Tibial nerve (tissue), 4 donors: ENCODE results near the gene GDPD1. TPM values are rescaled to one million over a fixed set of nuclear protein-coding genes. Genes with fewer than 3 reads are reported as not detected.
"Not testable (repeated sequence)": the region's sequence is repeated elsewhere in the genome, so short reads cannot be mapped to it uniquely, and the experiment has no call there.

Experiments used
- DNase-seq, 2 donors: peaks; one replicate each; pipeline ENCODE4 v3.0.0-alpha.2; 2019; ENCODE audit warnings: low spot score in 2 of 2
- H3K27ac ChIP-seq, 4 donors: fragments of 200-600 bp; sonication (generic) in 3 of 4; one replicate each; pipeline ENCODE4 v1.5.1; 2017 to 2019; ENCODE audit warnings: mild to moderate bottlenecking in 1 of 4
- H3K27me3 ChIP-seq, 2 donors: fragments of 200-600 bp; sonication (generic) in 1 of 2; one replicate each; pipeline versions ENCODE4 v1.5.1 to v1.6.0; 2017 to 2019
- H3K36me3 ChIP-seq, 3 donors: fragments of 200-600 bp; sonication (generic); one replicate each; pipeline ENCODE4 v1.5.1; 2018 to 2019
- H3K4me1 ChIP-seq, 4 donors: fragments of 200-600 bp; sonication (generic) in 3 of 4; one replicate each; pipeline ENCODE4 v1.5.1; 2017 to 2019
- H3K4me3 ChIP-seq, 4 donors: fragments of 200-600 bp; sonication (generic) in 3 of 4; one replicate each; pipeline ENCODE4 v1.5.1; 2017 to 2019; ENCODE audit warnings: mild to moderate bottlenecking in 1 of 4, moderate library complexity in 1 of 4
- H3K9me3 ChIP-seq, 4 donors: fragments of 200-600 bp; sonication (generic) in 3 of 4; one replicate each; pipeline ENCODE4 v1.5.1; 2017 to 2019
- CTCF ChIP-seq, 5 experiments: fragments of 200-600 bp in 3 of 5; fragments of 450-650 bp in 2 of 5; sonication (generic) in 3 of 5; IDR thresholded peaks; one replicate each; pipeline ENCODE4 v1.5.1; 2016 to 2019; ENCODE audit warnings: antibody characterized with exemption in 5 of 5, mild to moderate bottlenecking in 3 of 5, moderate library complexity in 2 of 5
- EP300 ChIP-seq, 2 donors: sonication (generic); formaldehyde crosslinking; IDR thresholded peaks; one replicate each; pipeline ENCODE4 v1.6.1; 2017; ENCODE audit warnings: antibody characterized with exemption in 2 of 2, mild to moderate bottlenecking in 1 of 2
- POLR2A ChIP-seq, 2 donors: fragments of 450-650 bp; IDR thresholded peaks; one replicate each; pipeline ENCODE4 v1.6.1; 2017; ENCODE audit warnings: antibody characterized with exemption in 2 of 2, mild to moderate bottlenecking in 2 of 2, moderate library complexity in 2 of 2
- WGBS, 2 donors: methylation state at CpG; one replicate each; pipeline ENCODE4 v1.1.5; 2018; 5-methylcytosine and 5-hydroxymethylcytosine counted together
- small RNA-seq: library from RNA; depleted of rRNA; stranded (forward); fragments of <200 nt; gene quantifications from one replicate; pipeline ENCODE3, GENCODE V24; 2016
- total RNA-seq, 4 donors: library from RNA; depleted of rRNA; stranded (reverse); fragments of >200 nt; gene quantifications; one replicate each; pipeline ENCODE4 v1.1.0, GENCODE V29; 2016

GDPD1 gene
- total RNA-seq, 4 donors from 2014 or later, result 1.5 to 10.7 (median 3.4) TPM

DNA sequence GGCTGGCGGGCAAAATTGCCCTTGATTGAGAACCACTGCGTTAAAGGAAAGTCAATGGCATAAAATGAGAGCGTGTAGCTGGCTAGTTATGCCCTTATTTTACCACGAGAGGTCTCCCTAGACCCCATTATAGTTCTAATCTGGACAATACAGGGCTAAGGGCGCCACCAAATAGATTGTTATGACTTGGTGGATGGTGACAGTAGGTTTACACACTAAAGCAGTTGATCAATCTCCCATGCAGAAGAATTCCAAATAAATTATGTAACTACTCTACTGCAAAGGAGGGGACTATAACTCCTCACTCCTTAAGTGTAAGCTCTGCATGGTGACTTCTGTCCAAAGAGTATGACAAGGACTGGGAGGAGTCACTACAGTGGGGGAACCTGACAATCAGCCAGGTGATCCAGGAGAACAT, 90.7 kb downstream of the GDPD1 start:
- peaks cover 0 to 9% (median 0%) of the 10 kb centered on the region in 4 donors for H3K4me1 ChIP-seq
- H3K9me3 ChIP-seq, result no peaks in the 10 kb centered on the region
- no peak overlapping the region for H3K4me3 ChIP-seq
- TF ChIP-seq EP300 (IDR thresholded peaks at IDR 0.05), result no peak
- TF ChIP-seq CTCF (IDR thresholded peaks at IDR 0.05), result peak; percentile 76 to 90 (median 78)
- peak in 1 of 2 donors; percentile 61 for DNase-seq
- no peaks in the 10 kb centered on the region for H3K36me3 ChIP-seq
- no peak overlapping the region for H3K27ac ChIP-seq
- no peaks in the 10 kb centered on the region for H3K27me3 ChIP-seq
- 1 to 3% methylated on average over 5 of the region's 5 CpGs for WGBS, 2 donors

DNA sequence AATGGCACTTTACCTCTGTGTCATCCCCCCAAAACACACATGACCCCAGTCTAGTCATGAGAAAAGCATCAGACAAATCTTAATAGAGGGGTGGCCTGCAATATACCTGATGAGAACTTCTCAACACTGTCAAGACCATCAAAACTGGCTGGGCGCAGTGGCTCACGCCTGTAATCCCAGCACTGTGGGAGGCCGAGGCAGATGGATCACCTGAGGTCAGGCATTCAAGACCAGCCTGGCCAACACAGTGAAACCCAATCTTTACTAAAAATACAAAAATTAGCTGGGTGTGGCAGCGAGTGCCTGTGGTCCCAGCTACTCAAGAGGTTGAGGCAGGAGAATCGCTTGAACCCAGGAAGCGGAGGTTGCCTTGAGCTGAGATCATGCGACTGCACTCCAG, 91.2 kb downstream of the GDPD1 start:
- H3K27me3 ChIP-seq, H3K4me3 ChIP-seq, H3K9me3 ChIP-seq, H3K27ac ChIP-seq, DNase-seq, H3K36me3 ChIP-seq, H3K4me1 ChIP-seq: not testable (repeated sequence)
- WGBS, 2 donors, result 72 to 78% methylated on average over 7 of the region's 7 CpGs

DNA sequence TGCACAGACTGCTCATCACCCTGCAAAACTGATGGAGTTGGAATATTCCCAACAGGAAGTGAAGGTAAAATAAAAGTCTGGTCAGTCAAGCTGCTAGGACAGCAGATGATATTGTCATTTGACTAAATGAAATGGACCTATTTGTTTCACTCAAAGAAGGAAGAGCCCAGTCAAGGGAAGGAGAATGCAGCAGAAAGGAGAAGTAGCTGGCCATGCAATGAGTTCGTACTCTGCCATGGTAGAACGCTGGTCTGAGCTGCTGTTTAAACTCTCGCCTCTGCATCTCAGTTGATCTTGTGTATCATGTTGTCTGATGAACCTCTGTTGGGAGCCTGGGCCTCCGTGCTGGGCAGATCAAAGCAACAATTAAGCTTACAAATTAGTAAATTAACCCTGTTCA, 95.6 kb downstream of the GDPD1 start:
- H3K36me3 ChIP-seq, result no peaks in the 10 kb centered on the region
- WGBS, 2 donors, result 65 to 69% methylated on average over 4 of the region's 4 CpGs
- H3K4me3 ChIP-seq, result no peak overlapping the region
- peaks cover 0 to 6% (median 0%) of the 10 kb centered on the region in 4 donors for H3K4me1 ChIP-seq
- TF ChIP-seq CTCF (IDR thresholded peaks at IDR 0.05) (no peak), POLR2A (IDR thresholded peaks at IDR 0.05) (no peak), EP300 (IDR thresholded peaks at IDR 0.05) (no peak)
- no peaks in the 10 kb centered on the region for H3K27me3 ChIP-seq
- H3K27ac ChIP-seq, result no peak overlapping the region
- DNase-seq, result no peak
- H3K9me3 ChIP-seq, result no peaks in the 10 kb centered on the region

Small RNAs within 50 kb of the gene (small RNA-seq; reads per million reads assigned to genes)
- gene RF00019 (not detected), gene SNRPGP17 (not detected)

Other genes starting within 250 kb of the GDPD1 start
- gene TRIM37, start 113.6 kb upstream of the GDPD1 start, total RNA-seq, result 10 to 100 TPM; 18.2 to 25.8 (median 21.7) TPM
- 10 to 100 TPM; 11.7 to 57.5 (median 39.7) TPM for gene SKA2, start 65.3 kb upstream of the GDPD1 start, total RNA-seq
- gene PRR11, start 64.8 kb upstream of the GDPD1 start, total RNA-seq, result 10 to 100 TPM in 1 of 4 donors, under 1 TPM in 3; 0.66 to 44.4 (median 0.84) TPM
- gene SMG8, start 10.5 kb upstream of the GDPD1 start, total RNA-seq, result 10 to 100 TPM in 3 of 4 donors, 1 to 10 TPM in 1; 6.9 to 11.8 (median 11.7) TPM
- 10 to 100 TPM; 33.6 to 59.9 (median 48.7) TPM for gene YPEL2, start 111.1 kb downstream of the GDPD1 start, total RNA-seq